HG02981 (cell line): Measurements from ENCODE around the gene WDR82.

Experiments used
- ATAC-seq: cut with Tn5 transposase; IDR thresholded peaks from one replicate; pipeline ENCODE4 v1.9.1; 2021; ENCODE audit warnings: mild to moderate bottlenecking, moderate library complexity; ENCODE audit not compliant: unreplicated experiment

The WDR82 gene

DNA sequence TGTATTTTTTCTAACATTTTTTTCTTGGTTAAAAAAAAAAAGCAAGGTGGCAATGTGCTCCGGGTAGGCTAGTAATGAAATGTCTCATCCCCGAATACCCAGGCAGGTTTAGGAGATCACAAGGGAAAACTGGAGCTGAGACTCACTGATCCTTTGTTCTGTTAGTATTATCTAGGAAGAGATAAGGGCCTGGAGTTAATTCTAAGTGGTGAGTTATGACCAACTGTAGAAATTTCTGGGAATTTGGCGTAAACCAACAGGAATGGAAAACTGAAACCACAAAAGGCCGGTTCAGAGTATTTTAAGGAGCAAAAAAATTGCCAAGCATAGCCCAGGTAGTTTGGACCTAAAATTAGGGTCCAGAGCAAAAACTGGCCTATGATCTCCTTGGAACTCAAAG, 20.5 kb downstream of the WDR82 start:
- no peak for ATAC-seq

DNA sequence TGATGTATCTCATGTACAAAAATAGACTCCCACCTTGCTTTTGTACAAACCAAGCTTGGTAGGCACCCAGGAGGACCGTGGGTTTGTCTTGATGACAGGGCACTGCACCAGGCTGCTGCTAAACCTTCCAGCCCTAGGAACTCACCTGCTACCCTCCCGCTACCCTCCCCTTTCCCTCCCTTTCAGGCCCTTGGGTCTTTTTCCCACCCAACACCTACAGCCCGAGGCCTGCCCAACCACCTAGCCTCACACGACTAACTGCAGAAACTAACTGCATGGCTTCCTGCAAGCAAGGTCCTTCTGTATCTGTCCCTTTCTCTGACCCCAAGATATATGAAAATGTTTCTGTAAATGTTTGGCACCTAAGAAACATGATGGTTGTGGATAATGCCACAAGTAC, 21.8 kb downstream of the WDR82 start:
- ATAC-seq = no peak

DNA sequence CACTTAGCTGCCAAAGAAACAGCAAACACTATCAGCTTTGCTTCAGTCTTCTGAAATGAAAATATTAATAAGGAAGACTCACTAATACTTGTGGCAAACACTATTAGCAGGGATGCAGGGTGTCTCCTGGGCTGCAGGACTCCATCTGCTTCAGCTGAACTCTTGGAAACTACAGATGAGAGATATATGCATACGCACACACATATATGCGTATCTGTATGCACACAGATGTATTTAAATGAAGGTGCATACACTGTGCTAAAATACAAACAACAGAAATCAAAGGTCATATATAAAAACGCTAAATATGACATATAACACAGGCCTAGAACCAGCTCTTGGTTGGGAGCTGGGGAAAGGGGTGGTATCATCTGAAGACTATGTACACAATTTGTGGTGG, 22.3 kb downstream of the WDR82 start:
- no peak for ATAC-seq

GRCh38 chr3:52254608-52255007, 23.8 kb downstream of the WDR82 start:
- no peak for ATAC-seq

- ATAC-seq = peak; percentile 89
Observed at GRCh38 chr3:52253314-52254304, 24.8 kb downstream of the WDR82 start.

DNA sequence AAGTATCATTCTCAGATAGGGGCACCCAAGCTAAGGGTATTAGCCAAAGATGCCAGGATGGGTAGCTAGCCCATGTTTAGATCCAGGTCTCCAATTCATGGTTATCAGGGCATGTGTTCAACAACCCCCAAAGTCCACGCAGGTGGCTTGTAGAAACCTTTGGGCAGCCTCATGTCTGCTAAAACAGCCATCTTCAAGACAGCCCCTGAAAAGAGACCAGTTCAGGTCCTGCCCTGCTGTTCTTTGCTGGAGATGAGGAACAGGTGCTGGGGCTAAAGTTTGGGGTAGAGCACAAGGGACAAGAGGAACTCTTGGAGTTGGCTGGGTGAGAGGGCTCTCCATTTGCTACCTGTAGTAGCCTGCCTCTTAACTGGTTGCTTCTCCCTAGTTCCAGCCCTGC, 28.3 kb downstream of the WDR82 start:
- ATAC-seq = no peak

DNA sequence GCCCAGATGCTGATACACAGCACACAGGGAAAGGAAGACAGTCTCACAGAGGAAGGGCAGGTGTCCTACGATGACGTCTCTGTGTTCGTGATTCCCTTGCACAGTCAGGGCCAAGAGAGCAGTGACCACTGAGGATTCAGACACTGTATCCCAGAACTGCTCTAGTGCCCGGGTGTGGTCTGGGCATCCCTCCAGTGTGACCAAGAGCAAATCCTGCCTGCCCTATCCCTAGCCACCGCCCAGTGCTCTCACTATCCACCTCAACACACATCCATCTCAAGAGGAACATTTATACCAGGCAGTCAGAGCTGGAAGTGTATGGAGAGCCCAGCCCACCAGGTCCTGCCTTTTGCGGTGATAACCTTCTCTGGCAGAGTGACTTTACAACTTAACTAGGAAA, 28.8 kb downstream of the WDR82 start:
- ATAC-seq = no peak

- no peak for ATAC-seq
Observed at GRCh38 chr3:52248816-52249547, 29.5 kb downstream of the WDR82 start.

GRCh38 chr3:52248165-52248541, 30.3 kb downstream of the WDR82 start:
- no peak for ATAC-seq

DNA sequence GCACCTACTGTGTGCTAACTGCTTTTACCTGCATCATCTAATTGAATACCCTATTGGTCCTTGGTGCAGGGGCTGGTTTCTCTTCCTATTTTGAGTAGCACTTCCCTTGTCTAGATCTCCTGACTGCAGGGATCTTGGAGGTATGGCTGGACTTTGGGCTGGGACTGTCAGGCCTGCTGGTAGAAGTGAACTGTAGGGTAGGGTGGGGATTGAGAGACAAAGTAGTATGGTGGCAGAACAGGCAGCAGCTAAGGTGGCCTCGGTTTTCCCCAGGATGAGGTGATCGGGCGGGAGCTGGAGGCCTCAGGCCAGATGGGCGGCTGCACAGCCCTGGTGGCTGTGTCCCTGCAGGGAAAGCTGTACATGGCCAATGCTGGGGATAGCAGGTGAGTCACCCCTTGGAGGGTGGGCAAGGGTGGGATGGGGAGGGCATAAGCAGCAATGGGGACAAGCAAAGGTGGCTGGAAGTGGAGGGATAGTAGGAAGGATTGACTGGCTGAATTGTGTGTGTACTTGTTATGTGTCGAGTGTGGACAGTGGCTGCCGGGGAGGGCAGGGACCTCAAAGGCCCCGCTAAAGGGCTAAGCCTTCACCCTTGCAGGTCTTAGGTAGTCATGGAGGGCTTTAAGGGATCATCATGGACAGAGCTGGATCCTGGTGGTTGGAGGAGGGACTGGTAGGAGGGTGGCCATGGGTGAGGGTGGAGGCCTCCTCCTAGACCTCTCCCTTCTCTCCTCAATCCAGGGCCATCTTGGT, 30.9 kb downstream of the WDR82 start:
- no peak for ATAC-seq

GRCh38 chr3:52246728-52247408, 31.6 kb downstream of the WDR82 start:
- no peak for ATAC-seq

DNA sequence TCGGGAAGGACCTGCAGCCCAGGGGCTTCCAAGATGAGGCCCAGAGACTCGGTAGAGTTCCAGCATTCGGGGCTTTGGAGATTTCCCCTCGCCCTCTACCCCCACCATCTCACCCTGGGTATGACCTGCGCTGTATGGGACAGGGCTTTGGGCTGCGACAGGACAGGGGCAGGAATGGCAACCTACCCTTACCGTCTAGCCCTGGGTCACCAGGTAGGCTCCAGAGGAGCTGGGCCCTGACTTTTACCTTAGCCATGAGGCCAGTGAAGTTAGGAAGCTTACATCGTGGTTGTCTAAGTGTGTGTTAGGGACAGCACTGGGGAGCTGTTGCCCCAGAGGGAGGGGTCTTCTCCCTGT, 32.2 kb downstream of the WDR82 start:
- ATAC-seq = no peak

DNA sequence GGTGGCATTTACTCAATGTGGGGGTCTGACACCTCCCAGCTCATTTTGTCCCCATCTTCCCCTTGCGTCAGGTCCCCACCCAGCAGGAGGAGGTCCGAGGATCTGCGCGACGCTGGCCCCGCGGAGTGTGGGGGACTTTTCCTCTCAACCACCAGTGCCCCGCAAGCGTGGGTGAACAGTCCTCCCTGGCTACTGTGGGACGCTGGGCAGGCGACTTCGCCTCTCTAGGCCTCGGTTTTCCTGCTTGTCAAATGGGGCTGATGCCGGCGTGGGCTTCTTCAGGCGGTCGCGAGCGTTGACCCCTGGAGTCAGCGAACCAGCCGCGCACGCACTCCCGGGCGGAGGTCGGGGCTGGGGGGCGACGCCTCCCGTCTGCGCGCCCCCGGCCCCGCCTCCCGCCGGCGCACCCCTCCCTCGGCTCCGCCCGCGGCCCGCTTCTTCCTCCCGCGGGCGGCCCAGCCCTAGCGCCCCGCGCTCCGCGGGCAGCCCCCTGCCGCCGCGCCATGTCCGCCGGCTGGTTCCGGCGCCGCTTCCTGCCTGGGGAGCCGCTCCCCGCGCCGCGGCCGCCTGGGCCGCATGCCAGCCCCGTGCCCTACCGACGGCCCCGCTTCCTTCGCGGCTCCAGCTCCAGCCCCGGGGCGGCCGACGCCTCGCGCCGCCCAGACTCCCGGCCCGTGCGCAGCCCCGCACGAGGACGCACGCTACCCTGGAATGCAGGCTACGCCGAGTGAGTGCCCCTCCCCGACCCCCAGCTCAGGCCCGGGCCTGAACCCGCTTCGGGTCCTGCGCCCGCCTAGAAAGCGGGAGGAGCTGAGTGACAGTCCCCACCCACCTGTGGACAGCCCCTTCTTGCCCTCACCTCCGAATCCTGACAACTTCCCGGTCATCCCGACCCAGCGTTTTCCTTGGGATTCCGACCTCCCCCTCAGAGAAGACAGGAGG, 32.9 kb downstream of the WDR82 start, which contains the start of gene PPM1M:
Gene PPM1M (plus strand): TSS at position 438 of the 942 bp plus-strand sequence. CDS start 66 bp downstream, at position 504.
- no peak for ATAC-seq

DNA sequence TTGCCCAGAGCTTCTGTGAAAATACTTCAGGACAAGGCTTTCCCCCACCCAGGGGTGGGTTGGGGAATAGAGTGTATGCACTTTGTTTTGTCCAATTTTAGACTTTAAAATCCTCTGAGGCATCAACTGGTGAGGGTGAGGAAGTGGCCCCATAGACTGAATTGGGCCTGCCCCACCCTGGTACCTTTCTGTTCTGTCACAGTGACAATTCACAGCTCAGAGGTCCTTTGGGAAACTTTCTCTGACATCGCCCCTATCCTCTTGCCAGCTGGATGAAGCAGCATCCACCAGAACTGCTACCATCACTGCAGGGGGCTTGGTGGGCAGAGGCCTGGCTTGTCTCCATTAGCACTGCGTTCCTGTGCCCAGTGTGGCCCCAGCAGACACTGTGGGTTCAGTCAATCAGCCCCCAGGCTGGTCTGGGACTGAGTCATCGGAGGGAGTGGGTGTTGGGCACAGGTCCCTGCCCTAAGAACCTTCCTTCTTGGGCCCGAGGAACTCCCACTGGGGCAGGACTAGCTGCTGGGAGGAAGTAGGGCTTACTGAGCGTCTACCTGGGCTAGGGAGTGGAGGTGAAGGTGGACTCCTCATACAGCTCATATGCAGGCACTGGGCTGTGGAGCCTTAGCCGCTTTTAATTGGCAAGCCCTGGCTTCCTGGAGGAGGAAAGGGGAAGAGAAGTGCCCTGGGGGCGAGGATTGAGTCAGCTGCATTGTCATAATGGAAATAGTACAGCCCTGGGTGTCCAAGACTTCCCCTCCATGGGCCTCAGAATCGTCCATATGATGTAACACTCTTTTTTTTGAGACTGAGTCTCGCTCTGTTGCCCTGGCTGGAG, 34.4 kb downstream of the WDR82 start:
- ATAC-seq = peak; percentile 40

GRCh38 chr3:52242039-52242438, 36.4 kb downstream of the WDR82 start:
- ATAC-seq = no peak

- ATAC-seq = no peak
Observed at GRCh38 chr3:52240886-52241370, 37.5 kb downstream of the WDR82 start.

DNA sequence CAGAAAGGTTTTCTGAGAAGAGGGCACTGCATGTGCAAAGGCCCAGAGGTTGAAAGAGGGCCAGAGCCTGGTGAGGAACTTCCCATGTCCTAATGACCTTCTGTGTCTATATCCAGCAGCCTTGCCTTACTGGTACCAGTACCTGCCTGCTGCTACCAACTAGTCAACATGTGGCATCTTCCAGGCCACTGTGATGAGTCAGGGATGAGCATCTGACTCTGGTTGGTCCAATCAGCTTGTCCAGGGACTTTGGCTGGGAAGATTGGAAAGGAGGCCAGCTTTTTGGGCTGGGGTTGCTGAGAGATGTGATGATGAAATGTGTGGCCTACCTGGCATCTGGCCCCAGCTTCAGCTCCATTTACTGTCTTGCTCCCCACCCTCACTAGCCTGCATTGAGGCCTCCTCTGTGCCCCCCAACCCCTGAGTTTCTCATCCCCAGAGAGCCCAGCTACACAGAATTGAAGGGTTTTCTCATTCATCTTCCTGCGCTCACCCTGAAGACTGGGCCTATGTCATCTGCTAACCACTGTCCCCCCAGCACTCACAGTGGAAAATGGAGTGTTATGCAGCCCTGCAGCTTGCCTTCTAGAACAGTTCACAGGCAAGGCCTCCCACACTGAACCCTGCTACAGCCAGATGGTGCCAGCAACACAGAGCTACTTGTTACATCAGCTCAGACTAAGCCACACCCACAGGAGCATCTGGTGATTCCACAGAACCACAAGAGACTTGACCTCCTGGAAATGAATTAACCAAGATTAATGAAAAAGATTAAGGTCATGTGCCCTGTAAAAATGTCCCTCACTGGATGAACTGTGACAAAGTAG, 38.2 kb downstream of the WDR82 start:
- no peak for ATAC-seq
